Stomach smooth muscle (tissue), 2 donors: ENCODE data around the gene SRSF2.

ENCODE experiments used
- H3K27ac ChIP-seq: one replicate; pipeline ENCODE4 v1.7.0; 2013; ENCODE audit warnings: mild to moderate bottlenecking, low read length, inconsistent platforms
- H3K27me3 ChIP-seq, 2 donors: one replicate each; pipeline ENCODE4 v1.7.0; 2013; ENCODE audit warnings: low read length in 2 of 2; ENCODE audit not compliant: insufficient read depth in 2 of 2, control insufficient read depth in 1 of 2
- H3K36me3 ChIP-seq, 2 donors: one replicate each; pipeline ENCODE4 v1.7.0; 2013; ENCODE audit warnings: low read length in 2 of 2; ENCODE audit not compliant: control insufficient read depth in 2 of 2, insufficient read depth in 2 of 2
- H3K4me1 ChIP-seq: one replicate; pipeline ENCODE4 v1.7.0; 2013; ENCODE audit warnings: low read length; ENCODE audit not compliant: control insufficient read depth, insufficient read depth
- H3K4me3 ChIP-seq, 2 donors: one replicate each; pipeline ENCODE4 v1.7.0; 2013; ENCODE audit warnings: low read length in 2 of 2
- H3K9ac ChIP-seq, 2 donors: one replicate each; pipeline ENCODE4 v1.7.0; 2013; ENCODE audit warnings: low read length in 2 of 2, mild to moderate bottlenecking in 1 of 2
- H3K9me3 ChIP-seq, 2 donors: one replicate each; pipeline ENCODE4 v1.7.0; 2013; ENCODE audit warnings: low read length in 2 of 2; ENCODE audit not compliant: control insufficient read depth in 2 of 2
- donor health status: healthy.
- donor health status: Pancreatic carcinoma.

Gene SRSF2

DNA sequence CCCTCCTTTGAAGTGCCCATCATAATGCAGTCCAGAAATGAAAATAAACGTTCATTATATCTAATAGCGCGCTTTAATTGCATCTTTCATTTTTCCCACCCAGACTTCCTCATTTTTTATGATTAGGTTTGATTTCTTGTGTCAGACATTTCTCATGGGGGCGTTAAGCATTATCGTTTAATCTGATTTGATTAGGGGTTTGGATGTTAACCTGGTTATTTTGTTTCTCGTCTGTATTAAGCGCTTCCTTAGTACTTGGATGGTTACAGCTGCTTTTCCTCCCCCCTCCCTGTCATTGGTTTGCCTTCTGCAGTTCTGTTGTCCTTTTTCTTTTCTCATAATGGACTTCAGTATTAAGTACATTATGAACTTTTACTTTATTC is 1.3 kb upstream of the SRSF2 start:
- peaks cover 32% of the 10 kb centered on the region for H3K4me1 ChIP-seq
- peaks cover 10 to 25% of the 10 kb centered on the region in 2 donors for H3K36me3 ChIP-seq
- H3K4me3 ChIP-seq = peak overlapping the region; percentile 71 to 86
- peak overlapping the region; percentile 74 to 90 for H3K9ac ChIP-seq
- H3K9me3 ChIP-seq = no peaks in the 10 kb centered on the region
- H3K27ac ChIP-seq = peak overlapping the region; percentile 95
- no peaks in the 10 kb centered on the region for H3K27me3 ChIP-seq

GRCh38 chr17:76737676-76738467 is 741 bp upstream of the SRSF2 start, which contains the start of gene MFSD11:
TSS of gene MFSD11 (plus strand) at chr17:76738119. CDS start at chr17:76738353, 234 bp downstream.
- peak within 1 kb of the TSS; percentile 90 to 91 for H3K9ac ChIP-seq
- peaks cover 36% of the 10 kb centered on the region for H3K4me1 ChIP-seq
- no peaks in the 10 kb centered on the region for H3K9me3 ChIP-seq

DNA sequence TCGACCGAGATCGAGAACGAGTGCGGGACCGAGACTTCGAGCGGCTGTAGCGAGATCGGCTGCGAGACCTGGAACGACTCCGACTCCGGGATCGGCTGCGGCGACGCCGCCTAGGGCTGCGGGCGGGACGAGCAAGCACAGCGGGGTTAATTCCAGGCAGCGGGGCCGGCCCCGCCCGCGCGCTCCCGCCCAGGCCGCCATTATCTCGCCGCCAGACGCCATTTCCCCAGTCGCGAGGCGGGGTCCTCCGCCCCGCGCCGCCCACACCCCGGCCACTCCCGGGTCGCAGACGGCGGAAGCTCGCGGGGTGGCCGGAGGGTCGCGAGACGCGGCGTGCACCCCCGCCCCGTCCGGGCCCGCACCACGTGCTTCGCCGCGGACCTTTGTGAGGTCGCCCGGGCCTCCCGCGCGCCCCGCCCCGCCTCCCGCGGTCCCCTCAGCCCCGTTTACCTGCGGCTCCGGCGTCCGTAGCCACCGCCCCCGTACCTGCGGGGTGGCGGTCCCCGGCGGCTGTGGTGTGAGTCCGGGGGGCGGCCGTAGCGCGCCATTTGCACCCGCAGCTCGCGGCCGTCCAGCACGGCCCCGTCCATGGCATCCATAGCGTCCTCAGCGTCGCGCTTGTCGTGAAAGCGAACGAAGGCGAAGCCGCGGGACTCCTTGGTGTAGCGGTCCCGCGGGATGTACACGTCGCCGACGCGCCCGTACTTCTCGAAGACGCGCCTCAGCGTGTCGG is 616 bp downstream of the SRSF2 start:
- H3K27me3 ChIP-seq = no peaks in the 10 kb centered on the region

More at GRCh38 chr17:76737676-76738467, 741 bp upstream of the SRSF2 start, which contains the start of gene MFSD11:
- Histone ChIP-seq H3K27ac (peak within 1 kb of the TSS; percentile 95), H3K27me3 (no peaks in the 10 kb centered on the region), H3K36me3 (peaks cover 16 to 30% of the 10 kb centered on the region in 2 donors), H3K4me3 (peak within 1 kb of the TSS; percentile 87 to 97)

GRCh38 chr17:76735586-76736348 is 1.4 kb downstream of the SRSF2 start:
- H3K27me3 ChIP-seq = no peaks in the 10 kb centered on the region
- H3K36me3 ChIP-seq = peaks cover 19 to 34% of the 10 kb centered on the region in 2 donors
- H3K4me1 ChIP-seq = peaks cover 51% of the 10 kb centered on the region
- H3K27ac ChIP-seq = peak overlapping the region; percentile 95
- peak overlapping the region; percentile 90 to 91 for H3K9ac ChIP-seq
- H3K4me3 ChIP-seq = peak overlapping the region; percentile 87 to 97
- no peaks in the 10 kb centered on the region for H3K9me3 ChIP-seq

More for the DNA sequence above, 616 bp downstream of the SRSF2 start:
- Histone ChIP-seq H3K4me1 (peaks cover 48% of the 10 kb centered on the region), H3K27ac (peak overlapping the region; percentile 95), H3K9me3 (no peaks in the 10 kb centered on the region), H3K9ac (peak overlapping the region; percentile 90 to 91), H3K4me3 (peak overlapping the region; percentile 87 to 97), H3K36me3 (peaks cover 16 to 29% of the 10 kb centered on the region in 2 donors)

DNA sequence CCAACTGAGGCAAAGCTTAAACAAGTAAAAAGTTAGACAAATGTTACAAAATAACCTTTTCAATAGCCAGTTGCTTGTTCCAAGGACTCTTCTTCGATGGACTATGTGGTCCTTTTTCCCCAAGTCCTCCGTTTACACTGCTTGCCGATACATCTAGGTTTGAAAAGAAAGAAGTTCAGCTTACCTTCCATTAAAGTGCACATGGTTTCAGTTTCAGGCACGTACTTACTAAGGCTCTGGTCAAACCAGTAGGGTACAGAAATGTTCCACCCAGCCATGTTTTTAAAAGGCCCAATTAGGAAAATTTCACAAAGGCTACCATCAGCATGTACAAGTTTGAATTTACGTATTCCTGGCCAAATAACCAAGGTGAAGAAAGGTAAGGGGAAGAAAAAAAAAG is 2.1 kb downstream of the SRSF2 start:
- Histone ChIP-seq H3K4me1 (peaks cover 51% of the 10 kb centered on the region), H3K9me3 (no peaks in the 10 kb centered on the region), H3K4me3 (peak overlapping the region; percentile 44 to 97), H3K9ac (peak overlapping the region in 1 of 2 donors; percentile 90), H3K27me3 (no peaks in the 10 kb centered on the region), H3K36me3 (peaks cover 19 to 34% of the 10 kb centered on the region in 2 donors), H3K27ac (no peak overlapping the region)

GRCh38 chr17:76734080-76734840 is 2.9 kb downstream of the SRSF2 start:
- Histone ChIP-seq H3K9me3 (no peaks in the 10 kb centered on the region), H3K9ac (peak overlapping the region in 1 of 2 donors; percentile 90), H3K36me3 (peaks cover 19 to 34% of the 10 kb centered on the region in 2 donors), H3K4me3 (peak overlapping the region; percentile 44 to 97), H3K4me1 (peaks cover 55% of the 10 kb centered on the region), H3K27me3 (no peaks in the 10 kb centered on the region), H3K27ac (no peak overlapping the region)

GRCh38 chr17:76733618-76733957 is 3.5 kb downstream of the SRSF2 start:
- no peak overlapping the region for H3K27ac ChIP-seq
- peaks cover 54% of the 10 kb centered on the region for H3K4me1 ChIP-seq
- no peaks in the 10 kb centered on the region for H3K27me3 ChIP-seq
- H3K9me3 ChIP-seq = no peaks in the 10 kb centered on the region
- no peak overlapping the region for H3K9ac ChIP-seq
- H3K36me3 ChIP-seq = peaks cover 19 to 34% of the 10 kb centered on the region in 2 donors
- no peak overlapping the region for H3K4me3 ChIP-seq

DNA sequence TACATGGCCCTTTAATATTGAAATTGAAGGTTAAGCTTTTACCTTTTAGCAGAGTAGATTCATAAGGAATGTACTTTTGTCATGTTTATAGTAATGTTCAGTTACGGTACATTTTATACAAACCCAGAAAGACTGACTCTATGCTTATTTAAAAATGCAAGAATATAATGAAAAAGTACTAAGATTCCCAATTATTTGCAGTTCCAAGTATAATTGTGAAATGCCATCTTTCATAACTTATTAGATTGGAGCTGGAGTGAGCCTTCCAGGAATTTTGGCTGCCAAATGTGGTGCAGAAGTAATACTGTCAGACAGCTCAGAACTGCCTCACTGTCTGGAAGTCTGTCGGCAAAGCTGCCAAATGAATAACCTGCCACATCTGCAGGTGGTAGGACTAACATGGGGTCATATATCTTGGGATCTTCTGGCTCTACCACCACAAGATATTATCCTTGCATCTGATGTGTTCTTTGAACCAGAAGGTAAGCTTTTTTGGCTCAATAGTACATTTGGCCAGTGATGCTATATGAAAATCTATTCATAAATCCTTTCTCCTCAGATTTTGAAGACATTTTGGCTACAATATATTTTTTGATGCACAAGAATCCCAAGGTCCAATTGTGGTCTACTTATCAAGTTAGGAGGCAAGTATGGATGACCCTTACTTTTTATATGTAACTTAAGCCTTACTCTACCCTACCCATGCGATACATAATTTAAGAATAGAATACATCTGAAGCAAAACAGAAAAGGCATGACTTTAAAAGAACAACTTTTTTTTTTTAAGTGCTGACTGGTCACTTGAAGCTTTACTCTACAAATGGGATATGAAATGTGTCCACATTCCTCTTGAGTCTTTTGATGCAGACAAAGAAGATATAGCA is 4.2 kb downstream of the SRSF2 start:
- Histone ChIP-seq H3K9ac (no peak overlapping the region), H3K9me3 (no peaks in the 10 kb centered on the region), H3K27ac (no peak overlapping the region), H3K4me3 (no peak overlapping the region), H3K36me3 (peaks cover 19 to 34% of the 10 kb centered on the region in 2 donors), H3K27me3 (no peaks in the 10 kb centered on the region), H3K4me1 (peaks cover 55% of the 10 kb centered on the region)
